Stimulated activated CD8-positive, alpha-beta memory T cell treated with anti-CD3 and anti-CD28 coated beads, Interleukin-2, amount 100 ng/mL, for 48 hours (primary cell): ENCODE results near the gene ATXN7L3.
"Not testable (repeated sequence)": the region's sequence is repeated elsewhere in the genome, so short reads cannot be mapped to it uniquely, and the experiment has no call there.

Experiments
- DNase-seq, 2 donors: peaks; one replicate each; pipeline ENCODE4 v3.0.0-alpha.2; 2020; ENCODE audit warnings: low read depth in 2 of 2

ATXN7L3 gene

GRCh38 chr17:44174427-44174826, 25.3 kb downstream of the ATXN7L3 start:
- no peak for DNase-seq

- DNase-seq: no peak
These were observed 27.7 kb downstream of the ATXN7L3 start for GRCh38 chr17:44171931-44172455.

GRCh38 chr17:44170499-44171201, 29.0 kb downstream of the ATXN7L3 start, which contains the start of gene ASB16:
TSS of gene ASB16 (plus strand) at chr17:44170704. CDS start at chr17:44170790, 86 bp downstream.
- DNase-seq: no peak

GRCh38 chr17:44170135-44170498, 29.6 kb downstream of the ATXN7L3 start:
- DNase-seq: no peak

GRCh38 chr17:44167181-44167861, 32.4 kb downstream of the ATXN7L3 start:
- no peak for DNase-seq

GRCh38 chr17:44164476-44164875, 35.2 kb downstream of the ATXN7L3 start:
- no peak for DNase-seq

- DNase-seq: no peak
These were observed 40.0 kb downstream of the ATXN7L3 start for GRCh38 chr17:44159519-44160210.

- DNase-seq: no peak
These were observed 44.2 kb downstream of the ATXN7L3 start for GRCh38 chr17:44155488-44155887.

GRCh38 chr17:44152875-44153274, 46.8 kb downstream of the ATXN7L3 start:
- DNase-seq: no peak

GRCh38 chr17:44149750-44150329, 49.8 kb downstream of the ATXN7L3 start:
- DNase-seq: no peak

- DNase-seq: not testable (repeated sequence)
These were observed 50.6 kb downstream of the ATXN7L3 start for GRCh38 chr17:44149066-44149465.

GRCh38 chr17:44147812-44148211, 51.9 kb downstream of the ATXN7L3 start:
- no peak for DNase-seq

- no peak for DNase-seq
These were observed 53.0 kb downstream of the ATXN7L3 start for GRCh38 chr17:44146375-44147346.

GRCh38 chr17:44144966-44145739, 54.5 kb downstream of the ATXN7L3 start:
- no peak for DNase-seq

GRCh38 chr17:44143921-44144320, 55.8 kb downstream of the ATXN7L3 start:
- not testable (repeated sequence) for DNase-seq
